ENCODE results near the gene NTSR1. TPM values are rescaled to one million over a fixed set of nuclear protein-coding genes. Genes with fewer than 3 reads are reported as not detected.

NTSR1 gene
- total RNA-seq = not detected

DNA sequence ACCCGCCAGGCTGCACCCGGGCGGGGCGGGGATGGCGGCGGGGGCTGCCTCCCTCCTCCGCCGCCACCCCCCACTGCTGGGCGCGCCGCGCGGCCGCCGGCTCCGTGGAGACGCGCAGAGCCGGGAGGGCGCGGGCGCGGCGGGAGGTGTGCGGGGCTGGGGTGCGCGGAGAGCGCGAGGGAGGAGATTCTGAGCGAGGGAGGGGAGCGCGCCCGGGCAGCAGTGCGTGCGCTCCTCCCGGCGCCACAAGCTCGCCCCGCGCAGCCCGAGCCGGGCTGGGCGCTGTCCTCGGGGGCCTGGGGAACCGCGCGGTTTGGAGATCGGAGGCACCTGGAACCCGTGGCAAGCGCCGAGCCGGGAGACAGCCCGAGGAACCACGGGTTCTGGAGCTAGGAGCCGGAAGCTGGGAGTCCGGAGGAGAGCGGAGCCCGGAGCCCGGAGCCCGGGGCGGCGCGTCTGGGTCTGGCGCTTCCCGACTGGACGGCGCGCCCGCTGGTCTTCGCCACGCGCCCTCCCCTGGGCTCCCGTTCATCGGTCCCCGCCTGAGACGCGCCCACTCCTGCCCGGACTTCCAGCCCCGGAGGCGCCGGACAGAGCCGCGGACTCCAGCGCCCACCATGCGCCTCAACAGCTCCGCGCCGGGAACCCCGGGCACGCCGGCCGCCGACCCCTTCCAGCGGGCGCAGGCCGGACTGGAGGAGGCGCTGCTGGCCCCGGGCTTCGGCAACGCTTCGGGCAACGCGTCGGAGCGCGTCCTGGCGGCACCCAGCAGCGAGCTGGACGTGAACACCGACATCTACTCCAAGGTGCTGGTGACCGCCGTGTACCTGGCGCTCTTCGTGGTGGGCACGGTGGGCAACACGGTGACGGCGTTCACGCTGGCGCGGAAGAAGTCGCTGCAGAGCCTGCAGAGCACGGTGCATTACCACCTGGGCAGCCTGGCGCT, at the start of gene NTSR1:
Gene NTSR1 (plus strand): TSS at position 246 of the 946 bp plus-strand sequence. CDS start 372 bp downstream, at position 618.
- Mint-ChIP-seq H3K9me3 (no peaks in the 10 kb centered on the region), H3K4me1 (ENCODE audit: low read depth in 2 of 2) (peaks cover 0 to 3% of the 10 kb centered on the region in 2 donors), H3K27ac (no peak within 1 kb of the TSS), H3K36me3 (no peaks in the 10 kb centered on the region), H3K27me3 (peaks cover 8 to 13% of the 10 kb centered on the region in 2 donors), H3K4me3 (no peak within 1 kb of the TSS)
- ATAC-seq (no peak), DNase-seq (ENCODE audit: low spot score) (no peak)

DNA sequence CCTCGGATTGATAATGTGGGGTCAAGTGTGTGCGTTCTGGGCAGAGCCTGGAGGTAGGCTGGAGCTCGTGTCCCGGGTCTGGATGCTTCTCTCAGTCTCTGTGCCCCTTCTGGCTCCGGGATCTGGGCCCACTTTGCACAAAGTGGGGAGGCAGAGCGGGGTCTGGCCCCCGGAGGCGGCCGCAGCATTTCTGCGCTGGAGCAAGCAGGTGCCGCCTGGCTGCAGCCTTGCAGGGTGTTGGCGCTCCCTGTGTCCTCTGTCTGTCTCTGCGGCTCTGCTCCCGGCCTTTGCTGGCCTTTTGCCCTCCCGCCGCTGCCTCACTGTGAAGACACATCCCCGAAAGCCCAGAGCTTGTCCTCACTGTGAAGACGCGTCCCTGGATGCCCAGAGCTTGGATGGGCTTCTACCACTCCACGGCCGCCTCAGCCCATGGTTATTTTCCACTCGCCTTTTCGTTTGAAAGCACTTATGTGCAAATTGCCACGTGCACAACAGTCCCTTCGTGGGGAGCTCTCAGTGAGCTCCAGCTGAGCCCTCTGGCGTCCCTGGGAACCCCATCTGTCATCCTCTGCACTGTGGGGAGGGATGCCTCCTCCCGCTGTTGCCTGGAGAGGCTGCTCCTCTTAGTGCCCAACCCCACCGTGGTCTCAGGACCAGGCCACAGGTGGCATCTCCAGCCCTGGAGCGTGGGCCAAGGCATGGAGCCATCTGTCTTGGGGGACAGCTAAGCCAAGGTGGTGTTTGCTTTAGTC, 49.0 kb upstream of the NTSR1 start:
- DNase-seq (ENCODE audit: low spot score) = no peak
- Mint-ChIP-seq H3K4me3 (no peak overlapping the region), H3K9me3 (no peaks in the 10 kb centered on the region), H3K27ac (no peak overlapping the region), H3K27me3 (no peaks in the 10 kb centered on the region), H3K4me1 (ENCODE audit: low read depth in 2 of 2) (peaks cover 0 to 2% of the 10 kb centered on the region in 2 donors), H3K36me3 (no peaks in the 10 kb centered on the region)
- no peak for ATAC-seq

DNA sequence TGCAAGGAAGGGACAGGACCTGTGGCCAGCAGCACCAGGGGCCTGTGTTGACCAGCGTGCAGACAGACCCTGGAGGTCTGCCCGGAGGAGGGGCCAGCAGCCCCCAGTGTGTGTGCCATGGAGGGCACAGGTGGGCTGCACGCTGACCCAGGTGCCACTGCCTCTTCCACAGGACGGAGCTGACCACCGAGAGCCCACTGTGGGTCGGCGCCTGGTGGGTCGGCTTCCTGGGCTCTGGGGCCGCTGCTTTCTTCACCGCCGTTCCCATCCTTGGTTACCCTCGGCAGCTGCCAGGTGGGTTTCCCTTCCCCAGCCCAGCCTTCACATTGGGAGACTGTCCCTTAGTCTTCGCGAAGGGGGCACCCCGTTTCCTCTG, 48.4 kb upstream of the NTSR1 start:
- Mint-ChIP-seq H3K27ac (no peak overlapping the region), H3K27me3 (no peaks in the 10 kb centered on the region), H3K4me1 (ENCODE audit: low read depth in 2 of 2) (peaks cover 0 to 5% of the 10 kb centered on the region in 2 donors), H3K36me3 (no peaks in the 10 kb centered on the region), H3K9me3 (no peaks in the 10 kb centered on the region), H3K4me3 (no peak overlapping the region)
- no peak for DNase-seq (ENCODE audit: low spot score)
- no peak for ATAC-seq

DNA sequence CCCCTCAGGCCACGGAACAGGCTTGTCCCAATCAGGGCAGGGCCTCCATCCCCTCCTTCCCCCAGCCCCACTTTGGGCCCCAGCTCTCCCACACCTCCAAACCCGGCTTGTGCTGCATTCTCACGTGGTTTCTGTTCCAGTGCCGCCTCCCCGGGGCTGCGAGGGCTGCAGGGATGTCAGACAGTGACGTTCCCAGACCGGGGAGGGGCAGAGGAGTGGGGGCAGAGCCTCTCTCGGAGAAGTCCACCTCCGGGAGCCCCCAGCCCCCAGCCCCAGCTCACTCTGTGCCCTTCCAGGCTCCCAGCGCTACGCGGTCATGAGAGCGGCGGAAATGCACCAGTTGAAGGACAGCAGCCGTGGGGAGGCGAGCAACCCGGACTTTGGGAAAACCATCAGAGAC, 47.9 kb upstream of the NTSR1 start:
- Mint-ChIP-seq H3K4me1 (ENCODE audit: low read depth in 2 of 2) (peaks cover 0 to 5% of the 10 kb centered on the region in 2 donors), H3K27ac (no peak overlapping the region), H3K36me3 (no peaks in the 10 kb centered on the region), H3K27me3 (no peaks in the 10 kb centered on the region), H3K4me3 (no peak overlapping the region), H3K9me3 (no peaks in the 10 kb centered on the region)
- ATAC-seq (no peak), DNase-seq (ENCODE audit: low spot score) (no peak)

DNA sequence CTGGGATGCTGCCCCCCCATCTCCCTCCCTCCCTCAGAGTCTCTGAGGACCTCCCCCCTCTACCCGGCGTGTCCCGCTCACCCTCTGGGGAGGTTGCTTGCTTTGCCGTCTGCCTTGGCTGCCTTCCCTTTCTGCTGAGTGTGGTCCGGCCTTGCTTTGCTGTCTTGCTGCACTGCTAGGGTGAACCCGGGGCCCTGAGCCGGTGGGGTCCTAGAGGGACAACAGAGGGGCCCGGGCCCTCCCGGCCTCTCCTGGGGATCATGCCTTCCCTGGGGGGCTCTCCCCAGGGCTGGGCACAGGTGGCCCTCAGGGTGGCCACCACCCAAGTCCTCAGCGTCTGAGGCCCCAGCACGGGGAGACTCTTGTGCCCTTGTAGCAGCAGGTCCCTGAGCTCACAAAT, 47.0 kb upstream of the NTSR1 start:
- Mint-ChIP-seq H3K27ac (no peak overlapping the region), H3K9me3 (no peaks in the 10 kb centered on the region), H3K4me1 (ENCODE audit: low read depth in 2 of 2) (peaks cover 0 to 5% of the 10 kb centered on the region in 2 donors), H3K4me3 (no peak overlapping the region), H3K36me3 (no peaks in the 10 kb centered on the region), H3K27me3 (no peaks in the 10 kb centered on the region)
- DNase-seq (ENCODE audit: low spot score) (no peak), ATAC-seq (no peak)

DNA sequence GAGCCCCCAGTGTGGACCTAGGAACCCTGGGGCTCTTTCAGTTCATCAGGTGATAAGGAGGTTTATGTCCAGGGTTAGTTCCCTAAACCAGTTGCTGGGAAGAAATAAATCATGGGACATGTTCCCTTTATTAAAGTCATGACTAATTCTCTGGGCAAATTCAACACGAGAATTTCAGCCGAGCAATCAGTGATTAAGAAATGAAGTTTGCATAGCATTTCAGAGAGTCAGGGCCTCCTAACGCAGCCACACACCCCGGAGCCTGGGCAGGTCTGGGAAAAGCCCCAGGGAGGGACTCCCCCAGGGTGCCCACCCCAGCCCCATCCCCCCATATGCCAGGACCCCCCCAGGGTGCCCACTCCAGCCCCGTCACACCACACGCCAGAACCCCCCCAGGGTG, 46.2 kb upstream of the NTSR1 start:
- H3K36me3 Mint-ChIP-seq = no peaks in the 10 kb centered on the region
- H3K4me1 Mint-ChIP-seq (ENCODE audit: low read depth in 2 of 2) = peaks cover 0 to 5% of the 10 kb centered on the region in 2 donors
- H3K9me3 Mint-ChIP-seq = no peaks in the 10 kb centered on the region
- ATAC-seq (no peak), DNase-seq (ENCODE audit: low spot score) (no peak)
- no peaks in the 10 kb centered on the region for H3K27me3 Mint-ChIP-seq
- H3K4me3 Mint-ChIP-seq = no peak overlapping the region
- H3K27ac Mint-ChIP-seq = no peak overlapping the region

DNA sequence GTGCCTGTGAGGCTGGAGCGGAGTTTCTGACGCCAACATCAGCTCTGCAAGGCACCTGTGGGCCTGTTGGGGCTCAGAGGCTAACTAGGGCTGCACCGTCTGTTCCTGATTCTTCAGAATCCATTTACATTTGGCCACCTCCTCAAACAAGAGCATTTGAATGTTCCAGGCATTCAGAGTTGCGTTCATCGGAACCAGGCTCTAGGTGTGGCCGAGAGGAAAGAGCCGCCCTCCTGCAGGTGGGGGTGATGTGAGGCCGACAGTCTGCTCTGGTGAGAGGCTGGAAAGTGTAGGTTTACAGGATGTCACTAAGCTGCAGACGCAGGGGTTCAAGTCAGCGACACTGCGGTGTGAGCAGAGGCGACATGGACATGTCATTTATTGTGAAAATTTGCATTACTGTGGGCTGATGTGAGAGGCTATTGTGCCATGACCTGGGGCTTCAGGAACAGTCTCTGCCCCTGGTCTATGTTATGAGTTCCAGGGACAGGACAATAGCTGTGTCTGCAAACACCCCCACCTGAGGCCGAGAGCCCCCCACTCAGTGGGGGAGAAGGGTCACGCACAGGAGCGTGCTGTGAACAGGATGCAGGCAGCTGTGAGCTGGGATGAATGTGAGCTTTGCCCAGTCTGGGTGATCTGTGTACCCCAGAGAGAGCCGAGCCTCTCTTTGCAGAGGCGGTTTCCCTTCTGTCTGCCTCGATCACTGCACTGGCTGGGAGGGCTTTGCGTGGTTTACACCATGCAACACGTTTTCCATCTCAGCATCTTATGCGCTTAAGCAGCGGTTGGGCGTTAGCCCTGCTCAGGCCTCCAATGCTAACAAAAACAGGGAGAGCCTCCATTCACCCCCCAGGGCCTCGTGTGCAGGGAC, 45.3 kb upstream of the NTSR1 start:
- no peak for ATAC-seq

DNA sequence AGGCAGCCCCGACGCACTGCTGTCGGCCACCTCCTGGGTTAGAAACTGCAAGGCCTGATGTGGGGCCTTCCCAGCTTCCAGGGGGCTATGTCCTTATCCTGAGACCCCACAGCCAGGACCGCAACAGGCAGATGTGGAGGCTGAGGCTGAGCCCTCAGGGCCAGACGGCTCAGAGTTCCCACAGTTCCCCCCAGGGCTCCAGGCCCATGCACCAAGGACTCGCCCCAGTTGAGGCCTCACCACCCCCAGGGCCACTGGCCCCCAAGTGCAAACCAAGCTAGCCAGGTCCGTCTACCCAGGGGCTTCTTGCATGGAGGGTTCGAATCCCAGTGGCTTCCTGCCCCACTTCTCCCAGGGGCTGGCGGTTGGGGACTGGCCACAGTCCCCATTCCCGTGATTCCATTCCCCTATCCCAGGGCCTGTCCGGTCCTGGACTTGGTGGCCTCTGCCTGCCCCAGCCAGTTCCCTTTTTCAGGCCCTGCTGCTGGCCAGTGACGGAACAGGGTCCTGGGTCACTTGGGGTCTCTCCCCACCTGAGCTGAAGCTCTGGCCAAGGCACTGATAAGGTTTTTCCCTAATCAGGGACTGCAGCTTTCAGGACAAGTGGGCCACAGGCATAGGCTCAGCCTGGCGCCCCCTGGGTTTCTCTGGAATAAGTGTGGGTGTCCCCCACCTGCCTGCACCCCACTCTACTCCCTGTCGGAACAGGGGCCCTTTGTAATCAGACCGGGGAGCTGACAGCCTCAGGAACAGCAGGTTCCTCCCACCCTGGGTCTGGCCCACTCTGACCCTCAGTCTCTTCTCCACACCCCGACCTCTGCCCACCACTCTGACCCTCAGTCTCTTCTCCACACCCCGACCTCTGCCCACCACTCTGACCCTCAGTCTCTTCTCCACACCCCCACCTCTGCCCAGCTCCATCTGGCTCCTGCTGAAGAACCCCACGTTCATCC, 44.3 kb upstream of the NTSR1 start:
- no peaks in the 10 kb centered on the region for H3K27me3 Mint-ChIP-seq
- peaks cover 0 to 13% of the 10 kb centered on the region in 2 donors for H3K4me1 Mint-ChIP-seq (ENCODE audit: low read depth in 2 of 2)
- DNase-seq (ENCODE audit: low spot score) = no peak
- no peaks in the 10 kb centered on the region for H3K36me3 Mint-ChIP-seq
- H3K27ac Mint-ChIP-seq = no peak overlapping the region
- no peaks in the 10 kb centered on the region for H3K9me3 Mint-ChIP-seq
- H3K4me3 Mint-ChIP-seq = no peak overlapping the region
- ATAC-seq = no peak

More for the DNA sequence above, 45.3 kb upstream of the NTSR1 start:
- peaks cover 0 to 11% of the 10 kb centered on the region in 2 donors for H3K4me1 Mint-ChIP-seq (ENCODE audit: low read depth in 2 of 2)
- DNase-seq (ENCODE audit: low spot score) = no peak
- H3K9me3 Mint-ChIP-seq = no peaks in the 10 kb centered on the region
- no peak overlapping the region for H3K4me3 Mint-ChIP-seq
- H3K27ac Mint-ChIP-seq = no peak overlapping the region
- H3K36me3 Mint-ChIP-seq = no peaks in the 10 kb centered on the region
- H3K27me3 Mint-ChIP-seq = no peaks in the 10 kb centered on the region

DNA sequence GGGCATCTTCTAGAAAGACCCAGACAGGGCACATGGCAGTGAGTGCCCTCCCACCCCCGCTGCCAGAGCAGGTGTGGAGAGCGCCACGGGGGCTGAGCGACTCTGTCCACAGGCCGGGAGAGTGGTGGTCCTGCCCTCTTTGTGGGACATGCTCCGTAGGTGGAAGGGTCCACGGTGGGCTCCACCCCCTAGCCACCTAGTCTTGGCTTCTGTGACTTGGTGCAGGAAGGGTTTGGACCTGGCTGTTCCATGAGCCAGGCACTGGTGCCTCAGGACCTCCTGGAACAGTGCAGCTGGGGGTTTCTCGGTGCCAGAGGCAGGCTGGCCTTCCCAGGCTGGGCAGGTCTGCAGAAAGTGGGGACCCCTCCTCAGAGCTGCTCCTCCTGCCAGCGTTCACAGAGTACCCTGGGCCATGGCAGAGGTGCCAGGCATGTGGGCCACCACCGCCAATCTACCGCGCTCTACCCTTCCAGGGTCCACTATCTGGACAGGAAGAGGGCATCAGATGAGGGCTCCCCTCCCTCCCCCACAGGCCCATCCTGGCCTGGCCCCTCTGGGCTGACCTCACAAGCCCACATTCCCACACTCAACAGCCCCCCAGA, 43.4 kb upstream of the NTSR1 start:
- Mint-ChIP-seq H3K27ac (no peak overlapping the region), H3K36me3 (no peaks in the 10 kb centered on the region), H3K4me1 (ENCODE audit: low read depth in 2 of 2) (peaks cover 0 to 10% of the 10 kb centered on the region in 2 donors), H3K27me3 (no peaks in the 10 kb centered on the region), H3K4me3 (no peak overlapping the region), H3K9me3 (no peaks in the 10 kb centered on the region)
- ATAC-seq (no peak), DNase-seq (ENCODE audit: low spot score) (no peak)

DNA sequence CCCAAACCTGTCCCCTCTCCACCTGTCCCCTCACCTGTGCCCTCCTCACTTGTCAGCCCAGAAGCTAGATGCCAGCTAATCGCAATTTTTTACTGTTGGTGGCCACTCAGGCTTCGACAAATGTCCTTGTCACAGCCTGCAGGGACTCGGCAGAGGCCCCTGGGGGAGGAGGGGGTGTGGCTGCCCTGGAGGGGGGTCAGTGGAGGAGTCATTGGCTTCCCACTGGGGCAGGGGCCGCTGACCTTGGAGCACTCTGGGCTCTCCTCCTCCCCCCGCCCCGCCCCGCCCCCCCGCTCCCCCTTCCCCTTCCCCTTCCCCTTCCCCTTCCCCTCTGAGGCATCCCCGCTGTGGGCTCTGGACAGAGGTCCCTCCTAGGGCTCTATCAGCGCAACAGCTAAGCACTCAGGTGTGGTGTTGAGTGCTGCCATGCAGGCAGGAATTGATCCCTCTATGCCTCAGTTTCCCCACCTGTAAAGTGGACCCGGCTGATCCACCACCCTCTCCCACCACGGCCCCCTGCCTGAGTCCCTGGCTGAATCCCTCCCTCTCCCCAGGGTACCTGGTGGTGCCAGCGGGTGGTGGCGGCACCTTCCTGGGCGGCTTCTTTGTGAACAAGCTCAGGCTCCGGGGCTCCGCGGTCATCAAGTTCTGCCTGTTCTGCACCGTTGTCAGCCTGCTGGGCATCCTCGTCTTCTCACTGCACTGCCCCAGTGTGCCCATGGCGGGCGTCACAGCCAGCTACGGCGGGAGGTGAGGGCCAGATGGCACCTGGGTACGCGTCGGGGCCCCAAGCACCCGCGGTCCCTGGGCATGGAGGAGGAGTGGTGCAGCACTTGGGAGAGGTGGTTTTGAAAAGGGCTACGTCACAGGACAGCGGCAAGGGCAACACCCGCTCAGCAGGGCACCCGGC, 42.6 kb upstream of the NTSR1 start:
- ATAC-seq (no peak), DNase-seq (ENCODE audit: low spot score) (no peak)
- Mint-ChIP-seq H3K4me3 (no peak overlapping the region), H3K4me1 (ENCODE audit: low read depth in 2 of 2) (peaks cover 0 to 10% of the 10 kb centered on the region in 2 donors), H3K27ac (no peak overlapping the region), H3K36me3 (no peaks in the 10 kb centered on the region), H3K9me3 (no peaks in the 10 kb centered on the region), H3K27me3 (no peaks in the 10 kb centered on the region)

DNA sequence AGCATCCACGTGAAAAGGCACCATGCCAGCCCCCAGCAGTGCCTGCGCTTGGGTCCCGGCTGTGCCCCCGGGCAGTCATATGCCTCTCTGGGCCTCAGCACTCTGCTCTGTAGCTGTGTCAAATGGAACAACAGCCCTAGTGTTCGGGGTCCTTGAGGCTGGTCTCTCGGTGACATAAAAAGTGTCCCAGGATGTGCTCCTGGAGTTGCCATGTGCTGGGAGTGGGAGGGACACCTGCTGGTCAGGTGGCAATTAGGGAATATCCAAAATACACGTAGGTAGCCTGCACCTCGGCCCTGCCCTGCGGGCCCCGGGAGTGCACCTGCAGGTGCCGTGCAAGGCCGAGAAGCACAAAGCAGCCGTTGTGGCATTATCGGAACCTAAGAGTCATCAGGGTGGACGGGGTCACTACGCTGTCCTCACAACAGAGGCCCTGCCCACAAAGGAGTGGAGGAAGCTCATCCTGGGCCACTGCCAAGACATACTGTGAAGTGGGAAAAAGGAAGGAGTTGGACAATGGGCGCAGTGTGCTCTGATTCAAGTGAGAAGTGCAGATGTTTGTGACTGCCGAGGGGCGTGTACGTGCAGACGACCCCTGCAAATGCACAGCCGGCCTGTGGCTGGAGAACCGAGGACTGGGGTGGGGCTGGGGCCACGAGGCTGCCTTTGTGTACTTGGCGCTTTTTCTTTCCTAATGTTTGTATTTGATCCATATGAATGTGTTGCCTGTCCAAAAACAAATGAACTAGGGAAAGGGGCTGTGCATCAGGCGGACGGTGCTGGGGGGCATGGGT, 41.7 kb upstream of the NTSR1 start:
- no peaks in the 10 kb centered on the region for H3K27me3 Mint-ChIP-seq
- H3K27ac Mint-ChIP-seq = no peak overlapping the region
- H3K9me3 Mint-ChIP-seq = no peaks in the 10 kb centered on the region

More for the DNA sequence above, 41.7 kb upstream of the NTSR1 start:
- ATAC-seq (no peak), DNase-seq (ENCODE audit: low spot score) (no peak)
- no peaks in the 10 kb centered on the region for H3K36me3 Mint-ChIP-seq
- H3K4me1 Mint-ChIP-seq (ENCODE audit: low read depth in 2 of 2) = peaks cover 0 to 10% of the 10 kb centered on the region in 2 donors
- H3K4me3 Mint-ChIP-seq = no peak overlapping the region
